Calu3 (cell line): ENCODE data around the gene GDF7. TPM values are rescaled to one million over a fixed set of nuclear protein-coding genes. Genes with fewer than 3 reads are reported as not detected.

Experiments used
- BruUV-seq: library from RNA; stranded (reverse); fragments of 400-500 nt; replicated peaks from 2 replicates; lab custom pipeline; 2021; lab: Mats Ljungman, UMichigan
- CTCF ChIA-PET: fragments of 300-600 bp; sonication (Branson Sonifier 250); formaldehyde crosslinking; loops from one replicate; lab custom pipeline; 2022; ENCODE audit warnings: antibody characterized with exemption; lab: Charles Lee
- DNase-seq: peaks from one replicate; pipeline ENCODE4 v3.0.0; 2022
- H3K27ac Mint-ChIP-seq: one replicate; pipeline ENCODE4 v1.8.0; 2022; ENCODE audit warnings: mixed read lengths; ENCODE audit not compliant: unreplicated experiment
- H3K27me3 Mint-ChIP-seq: one replicate; pipeline ENCODE4 v1.8.0; 2022; ENCODE audit warnings: mixed read lengths; ENCODE audit not compliant: unreplicated experiment
- H3K36me3 Mint-ChIP-seq: one replicate; pipeline ENCODE4 v1.8.0; 2022; ENCODE audit warnings: mild to moderate bottlenecking, moderate library complexity, mixed read lengths; ENCODE audit not compliant: insufficient read depth, unreplicated experiment
- H3K4me1 Mint-ChIP-seq: one replicate; pipeline ENCODE4 v1.8.0; 2022; ENCODE audit warnings: mild to moderate bottlenecking, low read depth, mixed read lengths; ENCODE audit not compliant: unreplicated experiment
- H3K4me3 Mint-ChIP-seq: one replicate; pipeline ENCODE4 v1.8.0; 2022; ENCODE audit warnings: mild to moderate bottlenecking, low read depth, moderate library complexity, mixed read lengths; ENCODE audit not compliant: unreplicated experiment
- H3K9me3 Mint-ChIP-seq: one replicate; pipeline ENCODE4 v1.8.0; 2022; ENCODE audit warnings: low read depth, mixed read lengths; ENCODE audit not compliant: unreplicated experiment
- intact Hi-C: fragments of 100-400 bp; cut with micrococcal nuclease; formaldehyde crosslinking; loops from one replicate; pipeline ENCODE4 v1.10.0; 2022; ENCODE audit not compliant: unreplicated experiment
- total RNA-seq: library from RNA; stranded (reverse); gene quantifications from 2 replicates; pipeline ENCODE4 v1.2.3, GENCODE V29; 2022
- TF ChIP-seq, protein P1 (sequence below): fragments of 200-600 bp; IDR thresholded peaks from one replicate; pipeline ENCODE4 v1.8.0; 2022; ENCODE audit warnings: antibody characterized with exemption; ENCODE audit not compliant: unreplicated experiment

The GDF7 gene
- total RNA-seq, 1 experiment from 2014 or later, result not detected

GRCh38 chr2:20669562-20670314, 2.8 kb downstream of the GDF7 start:
- DNase-seq, result no peak
- Mint-ChIP-seq H3K27ac (no peak overlapping the region), H3K4me3 (no peak overlapping the region), H3K4me1 (peaks cover 5% of the 10 kb centered on the region), H3K36me3 (no peaks in the 10 kb centered on the region), H3K27me3 (peaks cover 39% of the 10 kb centered on the region), H3K9me3 (no peaks in the 10 kb centered on the region)
- TF ChIP-seq, protein P1, sequence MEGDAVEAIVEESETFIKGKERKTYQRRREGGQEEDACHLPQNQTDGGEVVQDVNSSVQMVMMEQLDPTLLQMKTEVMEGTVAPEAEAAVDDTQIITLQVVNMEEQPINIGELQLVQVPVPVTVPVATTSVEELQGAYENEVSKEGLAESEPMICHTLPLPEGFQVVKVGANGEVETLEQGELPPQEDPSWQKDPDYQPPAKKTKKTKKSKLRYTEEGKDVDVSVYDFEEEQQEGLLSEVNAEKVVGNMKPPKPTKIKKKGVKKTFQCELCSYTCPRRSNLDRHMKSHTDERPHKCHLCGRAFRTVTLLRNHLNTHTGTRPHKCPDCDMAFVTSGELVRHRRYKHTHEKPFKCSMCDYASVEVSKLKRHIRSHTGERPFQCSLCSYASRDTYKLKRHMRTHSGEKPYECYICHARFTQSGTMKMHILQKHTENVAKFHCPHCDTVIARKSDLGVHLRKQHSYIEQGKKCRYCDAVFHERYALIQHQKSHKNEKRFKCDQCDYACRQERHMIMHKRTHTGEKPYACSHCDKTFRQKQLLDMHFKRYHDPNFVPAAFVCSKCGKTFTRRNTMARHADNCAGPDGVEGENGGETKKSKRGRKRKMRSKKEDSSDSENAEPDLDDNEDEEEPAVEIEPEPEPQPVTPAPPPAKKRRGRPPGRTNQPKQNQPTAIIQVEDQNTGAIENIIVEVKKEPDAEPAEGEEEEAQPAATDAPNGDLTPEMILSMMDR, result no peak
- intact Hi-C loops, result no loop called here
- CTCF ChIA-PET, result no interaction called here
- BruUV-seq, result no TSS peak

- H3K4me3 Mint-ChIP-seq, result no peak overlapping the region
- intact Hi-C loops, result no loop called here
- CTCF ChIA-PET, result no interaction called here
- TF ChIP-seq, protein P1, result no peak
- no peaks in the 10 kb centered on the region for H3K9me3 Mint-ChIP-seq
- no peak overlapping the region for H3K27ac Mint-ChIP-seq
- H3K27me3 Mint-ChIP-seq, result peaks cover 31% of the 10 kb centered on the region
- H3K36me3 Mint-ChIP-seq, result no peaks in the 10 kb centered on the region
- no peaks in the 10 kb centered on the region for H3K4me1 Mint-ChIP-seq
- DNase-seq, result no peak
- BruUV-seq, result no TSS peak
These were observed 3.5 kb downstream of the GDF7 start for GRCh38 chr2:20670315-20671035.

DNA sequence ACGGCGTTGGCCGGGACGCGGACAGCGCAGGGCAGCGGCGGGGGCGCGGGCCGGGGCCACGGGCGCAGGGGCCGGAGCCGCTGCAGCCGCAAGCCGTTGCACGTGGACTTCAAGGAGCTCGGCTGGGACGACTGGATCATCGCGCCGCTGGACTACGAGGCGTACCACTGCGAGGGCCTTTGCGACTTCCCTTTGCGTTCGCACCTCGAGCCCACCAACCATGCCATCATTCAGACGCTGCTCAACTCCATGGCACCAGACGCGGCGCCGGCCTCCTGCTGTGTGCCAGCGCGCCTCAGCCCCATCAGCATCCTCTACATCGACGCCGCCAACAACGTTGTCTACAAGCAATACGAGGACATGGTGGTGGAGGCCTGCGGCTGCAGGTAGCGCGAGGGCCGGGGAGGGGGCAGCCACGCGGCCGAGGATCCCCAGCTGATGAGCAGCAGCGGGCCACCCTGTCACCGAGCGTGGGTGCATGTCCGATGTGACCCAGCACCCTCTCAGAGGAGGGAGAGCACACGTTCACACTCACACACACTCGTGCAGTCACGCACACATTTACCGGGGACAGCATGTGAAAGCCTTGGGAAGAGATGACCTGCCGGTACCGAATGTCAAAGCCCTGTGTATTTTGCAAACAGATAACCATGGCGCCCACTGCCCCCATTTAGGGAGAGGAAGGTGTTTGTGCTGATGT, 4.2 kb downstream of the GDF7 start:
- Mint-ChIP-seq H3K4me3 (no peak overlapping the region), H3K27me3 (peaks cover 24% of the 10 kb centered on the region), H3K9me3 (no peaks in the 10 kb centered on the region), H3K27ac (no peak overlapping the region), H3K36me3 (no peaks in the 10 kb centered on the region), H3K4me1 (no peaks in the 10 kb centered on the region)
- TF ChIP-seq, protein P1, result no peak
- intact Hi-C loops, result no loop called here
- no peak for DNase-seq
- CTCF ChIA-PET, result no interaction called here
- no TSS peak for BruUV-seq

GRCh38 chr2:20671736-20672080, 4.8 kb downstream of the GDF7 start:
- BruUV-seq, result no TSS peak
- no peak for DNase-seq
- Mint-ChIP-seq H3K9me3 (no peaks in the 10 kb centered on the region), H3K4me3 (no peak overlapping the region), H3K4me1 (no peaks in the 10 kb centered on the region), H3K36me3 (no peaks in the 10 kb centered on the region), H3K27me3 (peaks cover 19% of the 10 kb centered on the region), H3K27ac (no peak overlapping the region)
- TF ChIP-seq, protein P1, result no peak
- intact Hi-C loops, result no loop called here
- CTCF ChIA-PET, result no interaction called here
